ENCODE measurements around the gene OGG1. TPM values are rescaled to one million over a fixed set of nuclear protein-coding genes. Genes with fewer than 3 reads are reported as not detected.

The OGG1 gene
- total RNA-seq, 2 donors from 2014 or later = 18.4 to 22.6 TPM

GRCh38 chr3:9806137-9806536, 56.4 kb downstream of the OGG1 start:
- Mint-ChIP-seq H3K27me3 (no peaks in the 10 kb centered on the region), H3K36me3 (ENCODE audit: low read depth) (peaks cover 7% of the 10 kb centered on the region), H3K4me1 (peaks cover 37% of the 10 kb centered on the region), H3K4me3 (no peak overlapping the region), H3K27ac (no peak overlapping the region)
- ATAC-seq (no peak), DNase-seq (no peak)
- no peaks in the 10 kb centered on the region for H3K9me3 ChIP-seq (ENCODE audit: control insufficient read depth, low read length, poor library complexity, severe bottlenecking)

Other genes with a start within 250 kb of the OGG1 start
- not detected for gene LHFPL4, start 196.1 kb upstream of the OGG1 start, total RNA-seq
- gene MTMR14, start 100.4 kb upstream of the OGG1 start, total RNA-seq = 100 to 1,000 TPM in 1 of 2 donors, 10 to 100 TPM in 1; 79.6 to 102 TPM
- not detected for gene CPNE9, start 46.1 kb upstream of the OGG1 start, total RNA-seq
- 10 to 100 TPM; 31.8 to 41.0 TPM for gene BRPF1, start 18.2 kb upstream of the OGG1 start, total RNA-seq
- gene CAMK1, start 20.0 kb downstream of the OGG1 start, total RNA-seq = 1 to 10 TPM; 1.9 to 2.2 TPM
- gene TADA3, start 42.5 kb downstream of the OGG1 start, total RNA-seq = 10 to 100 TPM; 32.2 to 35.2 TPM
- 100 to 1,000 TPM; 155 to 192 TPM for gene ARPC4, start 43.1 kb downstream of the OGG1 start, total RNA-seq
- 10 to 100 TPM; 87.2 to 88.7 TPM for gene TTLL3, start 60.3 kb downstream of the OGG1 start, total RNA-seq
- gene RPUSD3, start 94.1 kb downstream of the OGG1 start, total RNA-seq = 10 to 100 TPM; 19.0 to 20.8 TPM
- gene CIDEC, start 130.3 kb downstream of the OGG1 start, total RNA-seq = not detected
- 10 to 100 TPM; 15.4 to 17.8 TPM for gene JAGN1, start 140.7 kb downstream of the OGG1 start, total RNA-seq
- 10 to 100 TPM; 10.1 to 12.4 TPM for gene IL17RE, start 152.9 kb downstream of the OGG1 start, total RNA-seq
- gene IL17RC, start 167.1 kb downstream of the OGG1 start, total RNA-seq = under 1 TPM; 0.47 to 0.92 TPM
- 10 to 100 TPM; 15.5 to 20.0 TPM for gene CRELD1, start 183.9 kb downstream of the OGG1 start, total RNA-seq
- gene PRRT3, start 202.5 kb downstream of the OGG1 start, total RNA-seq = 1 to 10 TPM; 5.8 to 5.9 TPM
- gene EMC3, start 236.9 kb downstream of the OGG1 start, total RNA-seq = 10 to 100 TPM; 41.8 to 60.6 TPM

All from T-helper 17 cell (primary cell).